ENCODE data around the gene INPP5D.
"Not testable (repeated sequence)": the region's sequence is repeated elsewhere in the genome, so short reads cannot be mapped to it uniquely, and the experiment has no call there.

INPP5D gene

GRCh38 chr2:233090879-233091278 is 30.7 kb downstream of the INPP5D start:
- Histone ChIP-seq H3K36me3 (peaks cover 98% of the 10 kb centered on the region), H3K9ac (no peak overlapping the region), H3K9me3 (no peaks in the 10 kb centered on the region), H4K20me1 (peaks cover 67% of the 10 kb centered on the region), H3K4me1 (peaks cover 35% of the 10 kb centered on the region), H3K27ac (no peak overlapping the region), H3K4me3 (no peak overlapping the region), H3K27me3 (no peaks in the 10 kb centered on the region), H3K4me2 (no peak overlapping the region)
- no peak for TF ChIP-seq Cebpa-rat (IDR thresholded peaks at IDR 0.05)

- no peaks in the 10 kb centered on the region for H3K9me3 ChIP-seq
- no peak for TF ChIP-seq Cebpa-rat (IDR thresholded peaks at IDR 0.05)
- peaks cover 95% of the 10 kb centered on the region for H3K36me3 ChIP-seq
- peaks cover 26% of the 10 kb centered on the region for H3K4me1 ChIP-seq
- no peaks in the 10 kb centered on the region for H3K27me3 ChIP-seq
- H3K27ac ChIP-seq, result no peak overlapping the region
- peaks cover 76% of the 10 kb centered on the region for H4K20me1 ChIP-seq
- H3K4me2 ChIP-seq, result peak overlapping the region; percentile 41
- no peak overlapping the region for H3K9ac ChIP-seq
- H3K4me3 ChIP-seq, result no peak overlapping the region
These were observed 31.6 kb downstream of the INPP5D start for GRCh38 chr2:233091595-233092375.

- Histone ChIP-seq H3K27me3 (no peaks in the 10 kb centered on the region), H3K4me3 (no peak overlapping the region), H4K20me1 (peaks cover 85% of the 10 kb centered on the region), H3K9ac (no peak overlapping the region), H3K4me1 (peaks cover 25% of the 10 kb centered on the region), H3K9me3 (no peaks in the 10 kb centered on the region), H3K36me3 (peaks cover 90% of the 10 kb centered on the region), H3K27ac (peak overlapping the region; percentile 55), H3K4me2 (peak overlapping the region; percentile 41)
- no peak for TF ChIP-seq Cebpa-rat (IDR thresholded peaks at IDR 0.05)
These were observed 32.5 kb downstream of the INPP5D start for GRCh38 chr2:233092432-233093165.

- TF ChIP-seq Cebpa-rat (IDR thresholded peaks at IDR 0.05), result no peak
- H3K27me3 ChIP-seq, result no peaks in the 10 kb centered on the region
- H3K9me3 ChIP-seq, result peaks cover 2% of the 10 kb centered on the region; the same call in 1 of the 2 replicates
- H3K4me1 ChIP-seq, result peaks cover 25% of the 10 kb centered on the region
- peak overlapping the region; percentile 55 for H3K27ac ChIP-seq
- H3K36me3 ChIP-seq, result peaks cover 90% of the 10 kb centered on the region
- no peak overlapping the region for H3K4me3 ChIP-seq
- H3K4me2 ChIP-seq, result peak overlapping the region; percentile 41; the same call in 1 of the 2 replicates
- peaks cover 90% of the 10 kb centered on the region for H4K20me1 ChIP-seq
- H3K9ac ChIP-seq, result no peak overlapping the region
These were observed 33.0 kb downstream of the INPP5D start for GRCh38 chr2:233093166-233093448.

GRCh38 chr2:233093721-233094120 is 33.6 kb downstream of the INPP5D start:
- H3K4me3 ChIP-seq, result no peak overlapping the region
- TF ChIP-seq Cebpa-rat (IDR thresholded peaks at IDR 0.05), result no peak
- H3K27ac ChIP-seq, result no peak overlapping the region
- H4K20me1 ChIP-seq, result peaks cover 94% of the 10 kb centered on the region
- peaks cover 90% of the 10 kb centered on the region for H3K36me3 ChIP-seq
- H3K4me1 ChIP-seq, result peaks cover 25% of the 10 kb centered on the region
- H3K9me3 ChIP-seq, result peaks cover 9% of the 10 kb centered on the region; the same call in 1 of the 2 replicates
- no peak overlapping the region for H3K4me2 ChIP-seq
- H3K9ac ChIP-seq, result no peak overlapping the region
- no peaks in the 10 kb centered on the region for H3K27me3 ChIP-seq

- Histone ChIP-seq H3K27ac (no peak overlapping the region), H3K4me2 (no peak overlapping the region), H3K4me3 (no peak overlapping the region), H3K4me1 (peaks cover 32% of the 10 kb centered on the region), H3K27me3 (no peaks in the 10 kb centered on the region), H3K9me3 (peaks cover 14% of the 10 kb centered on the region), H4K20me1 (peaks cover 99% of the 10 kb centered on the region), H3K36me3 (peaks cover 90% of the 10 kb centered on the region), H3K9ac (no peak overlapping the region)
- no peak for TF ChIP-seq Cebpa-rat (IDR thresholded peaks at IDR 0.05)
These were observed 34.5 kb downstream of the INPP5D start for GRCh38 chr2:233094614-233095013.

- no peak overlapping the region for H3K27ac ChIP-seq
- H3K9me3 ChIP-seq, result peaks cover 17% of the 10 kb centered on the region
- no peaks in the 10 kb centered on the region for H3K27me3 ChIP-seq
- peaks cover 99% of the 10 kb centered on the region for H4K20me1 ChIP-seq
- peaks cover 90% of the 10 kb centered on the region for H3K36me3 ChIP-seq
- H3K4me2 ChIP-seq, result no peak overlapping the region
- peaks cover 45% of the 10 kb centered on the region for H3K4me1 ChIP-seq
- H3K9ac ChIP-seq, result no peak overlapping the region
- H3K4me3 ChIP-seq, result no peak overlapping the region
- no peak for TF ChIP-seq Cebpa-rat (IDR thresholded peaks at IDR 0.05)
These were observed 35.9 kb downstream of the INPP5D start for GRCh38 chr2:233096006-233096405.

- Histone ChIP-seq H4K20me1 (peaks cover 97% of the 10 kb centered on the region), H3K36me3 (peaks cover 78% of the 10 kb centered on the region), H3K27me3 (no peaks in the 10 kb centered on the region), H3K9ac (no peak overlapping the region), H3K27ac (no peak overlapping the region), H3K9me3 (peaks cover 17% of the 10 kb centered on the region), H3K4me1 (peaks cover 32% of the 10 kb centered on the region), H3K4me2 (no peak overlapping the region), H3K4me3 (no peak overlapping the region)
- TF ChIP-seq Cebpa-rat (IDR thresholded peaks at IDR 0.05), result no peak
These were observed 38.5 kb downstream of the INPP5D start for GRCh38 chr2:233098618-233099017.

- not testable (repeated sequence) for H3K27me3 ChIP-seq, H3K27ac ChIP-seq, H3K4me3 ChIP-seq
- H3K4me2 ChIP-seq, result peak overlapping the region; percentile 85
- H4K20me1 ChIP-seq, result peaks cover 97% of the 10 kb centered on the region
- H3K36me3 ChIP-seq, result peaks cover 78% of the 10 kb centered on the region
- peaks cover 17% of the 10 kb centered on the region for H3K9me3 ChIP-seq
- H3K4me1 ChIP-seq, result peaks cover 32% of the 10 kb centered on the region
- 0 out of 2 replicates have a peak overlapping the region, but pooled peaks have one; percentile 44 for H3K9ac ChIP-seq
These were observed 39.7 kb downstream of the INPP5D start for GRCh38 chr2:233099820-233100191.
